HG02610 (cell line): ENCODE measurements around the gene GALR1.
"Not testable (repeated sequence)": the region's sequence is repeated elsewhere in the genome, so short reads cannot be mapped to it uniquely, and the experiment has no call there.

ENCODE experiments used
- ATAC-seq: cut with Tn5 transposase; IDR thresholded peaks from one replicate; pipeline ENCODE4 v1.9.1; 2021; ENCODE audit warnings: mild to moderate bottlenecking, moderate library complexity; ENCODE audit not compliant: unreplicated experiment

GALR1 gene, protein sequence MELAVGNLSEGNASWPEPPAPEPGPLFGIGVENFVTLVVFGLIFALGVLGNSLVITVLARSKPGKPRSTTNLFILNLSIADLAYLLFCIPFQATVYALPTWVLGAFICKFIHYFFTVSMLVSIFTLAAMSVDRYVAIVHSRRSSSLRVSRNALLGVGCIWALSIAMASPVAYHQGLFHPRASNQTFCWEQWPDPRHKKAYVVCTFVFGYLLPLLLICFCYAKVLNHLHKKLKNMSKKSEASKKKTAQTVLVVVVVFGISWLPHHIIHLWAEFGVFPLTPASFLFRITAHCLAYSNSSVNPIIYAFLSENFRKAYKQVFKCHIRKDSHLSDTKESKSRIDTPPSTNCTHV

DNA sequence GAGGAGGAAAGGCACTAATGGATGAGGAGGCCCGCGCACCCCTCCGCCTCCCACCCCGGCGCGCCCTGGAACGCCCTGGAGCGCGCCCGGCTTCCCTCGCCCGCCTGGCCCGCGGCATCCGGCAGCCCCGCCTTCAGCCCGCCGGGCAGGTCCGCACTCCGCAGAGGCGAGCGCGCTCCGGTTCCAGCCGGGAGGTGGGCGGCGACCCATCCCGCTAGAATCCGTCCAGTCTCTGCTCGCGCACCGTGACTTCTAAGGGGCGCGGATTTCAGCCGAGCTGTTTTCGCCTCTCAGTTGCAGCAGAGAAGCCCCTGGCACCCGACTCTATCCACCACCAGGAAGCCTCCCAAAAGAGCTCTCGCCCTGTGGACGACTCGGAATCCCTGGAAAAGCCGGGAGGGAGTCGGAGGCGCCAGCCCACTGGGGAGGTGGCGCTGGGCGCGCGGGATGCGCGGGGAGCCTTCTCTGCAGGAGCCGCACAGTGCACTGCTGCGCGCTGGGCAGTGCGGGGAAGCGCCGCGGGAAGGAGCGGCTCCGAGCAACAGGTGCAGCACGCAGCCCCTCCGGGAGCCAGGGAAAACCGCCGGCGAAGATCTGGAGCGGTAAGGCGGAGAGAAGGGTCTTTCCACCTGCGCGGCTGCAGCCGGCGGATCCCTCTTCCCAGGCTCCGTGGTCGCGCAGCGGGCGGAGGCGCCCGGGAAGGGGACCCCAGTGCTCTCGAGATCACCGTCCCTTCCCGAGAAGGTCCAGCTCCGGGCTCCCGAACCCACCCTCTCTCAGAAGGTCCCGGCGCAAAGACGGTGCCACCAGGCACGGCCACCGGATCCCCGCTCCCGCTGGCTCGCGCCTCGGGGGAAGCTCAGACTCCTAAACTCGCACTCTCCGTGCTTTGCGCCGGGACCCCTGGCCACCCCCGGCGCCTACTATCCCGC is at the start of gene GALR1:
Gene GALR1, plus strand, starts transcription at position 280 of the 932 bp plus-strand sequence. CDS start 701 bp downstream, outside the sequence.
- no peak for ATAC-seq

DNA sequence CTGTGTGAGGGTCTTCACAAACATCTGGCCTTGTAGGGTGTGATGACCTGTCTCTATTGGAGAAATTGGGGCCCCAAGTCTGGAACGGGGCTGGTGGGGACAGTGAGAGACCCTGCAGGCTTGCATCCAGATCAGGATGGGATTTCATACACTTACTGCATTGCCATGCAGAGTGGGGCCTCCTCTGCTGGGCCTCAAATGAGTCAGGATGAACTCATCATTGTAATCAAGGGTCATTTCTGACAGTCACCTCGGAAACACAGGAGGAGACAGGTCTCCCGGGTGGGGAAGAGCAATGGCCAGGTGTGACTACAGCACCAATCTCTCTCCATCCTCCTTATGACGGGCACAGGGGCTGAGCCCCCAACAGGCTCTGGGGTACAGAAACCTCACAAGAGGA is 48.1 kb upstream of the GALR1 start:
- no peak for ATAC-seq

DNA sequence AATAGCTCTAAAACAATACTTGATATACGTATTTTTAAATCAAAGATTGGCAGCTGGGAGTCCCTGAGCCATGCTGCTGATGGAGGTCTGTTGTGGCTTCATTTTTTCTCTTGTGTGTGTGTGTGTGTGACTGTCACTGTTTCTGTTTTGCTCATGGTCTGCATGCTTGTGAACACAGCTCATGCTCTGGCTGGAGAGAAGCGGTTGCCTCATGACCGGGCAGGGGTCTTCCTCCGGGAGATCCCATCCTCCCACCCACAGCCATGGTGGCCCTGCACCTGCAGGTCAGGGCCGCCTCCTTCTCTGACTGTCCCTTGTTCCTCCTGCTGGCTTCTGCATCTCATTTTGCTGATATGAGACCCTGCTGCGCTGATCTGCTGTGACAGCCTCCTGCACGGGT is 47.3 kb upstream of the GALR1 start:
- no peak for ATAC-seq

DNA sequence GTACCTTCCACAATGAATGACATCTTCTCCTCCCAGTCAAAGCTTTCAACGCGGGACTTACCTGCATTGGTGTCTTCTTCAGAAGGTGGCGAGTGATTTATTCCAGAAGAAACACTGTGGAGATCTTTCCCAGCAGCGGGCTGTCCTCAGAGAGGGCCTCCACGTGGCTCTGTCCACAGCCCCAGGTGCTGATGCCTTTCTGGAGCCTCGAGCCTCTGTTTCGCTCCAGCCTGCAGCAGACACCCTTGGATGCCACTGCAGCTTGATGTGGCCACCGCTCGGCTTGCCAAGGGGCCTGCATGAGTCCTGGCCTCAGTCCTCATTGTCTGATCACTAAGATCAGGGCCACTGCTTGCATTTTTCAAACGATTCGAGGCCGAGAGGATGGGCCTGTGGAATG is 46.6 kb upstream of the GALR1 start:
- ATAC-seq: no peak

DNA sequence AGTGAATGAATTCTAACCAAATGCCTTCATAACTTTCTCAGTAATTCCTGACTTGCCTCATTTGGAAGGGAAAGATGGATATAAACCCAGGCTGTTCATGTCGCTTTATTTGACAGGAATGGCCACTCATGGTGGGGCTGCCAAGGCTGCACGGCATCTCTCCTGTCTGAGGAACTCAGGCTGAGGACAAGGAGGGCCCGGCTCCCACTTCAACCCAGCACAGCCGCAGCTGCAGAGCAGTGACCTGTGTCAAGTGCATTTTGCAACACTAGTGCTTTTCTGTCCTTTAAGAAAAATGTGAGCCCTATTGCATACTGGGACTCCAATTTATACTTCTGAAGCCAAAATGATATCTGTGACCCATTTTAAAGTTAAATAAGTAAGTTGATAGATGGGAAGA is 45.8 kb upstream of the GALR1 start:
- ATAC-seq: no peak

DNA sequence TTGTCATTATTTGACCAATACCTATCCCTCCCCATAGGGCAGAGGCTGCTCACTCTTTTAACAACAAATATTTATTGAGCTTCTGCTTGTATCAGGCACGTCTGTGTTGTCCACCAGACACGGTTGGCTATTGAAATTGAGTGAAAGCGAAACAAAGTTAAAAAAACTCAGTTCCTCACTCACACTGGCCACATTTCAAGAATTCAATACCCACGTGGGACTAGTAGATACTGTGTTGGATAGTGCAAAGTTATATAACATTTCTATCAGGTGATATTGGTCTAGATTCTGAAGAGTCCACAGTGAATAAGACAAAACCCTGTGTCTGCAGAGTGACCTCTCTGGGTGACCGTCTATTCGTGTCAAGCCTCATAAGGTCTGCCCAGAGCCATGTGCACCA is 43.9 kb upstream of the GALR1 start:
- no peak for ATAC-seq

DNA sequence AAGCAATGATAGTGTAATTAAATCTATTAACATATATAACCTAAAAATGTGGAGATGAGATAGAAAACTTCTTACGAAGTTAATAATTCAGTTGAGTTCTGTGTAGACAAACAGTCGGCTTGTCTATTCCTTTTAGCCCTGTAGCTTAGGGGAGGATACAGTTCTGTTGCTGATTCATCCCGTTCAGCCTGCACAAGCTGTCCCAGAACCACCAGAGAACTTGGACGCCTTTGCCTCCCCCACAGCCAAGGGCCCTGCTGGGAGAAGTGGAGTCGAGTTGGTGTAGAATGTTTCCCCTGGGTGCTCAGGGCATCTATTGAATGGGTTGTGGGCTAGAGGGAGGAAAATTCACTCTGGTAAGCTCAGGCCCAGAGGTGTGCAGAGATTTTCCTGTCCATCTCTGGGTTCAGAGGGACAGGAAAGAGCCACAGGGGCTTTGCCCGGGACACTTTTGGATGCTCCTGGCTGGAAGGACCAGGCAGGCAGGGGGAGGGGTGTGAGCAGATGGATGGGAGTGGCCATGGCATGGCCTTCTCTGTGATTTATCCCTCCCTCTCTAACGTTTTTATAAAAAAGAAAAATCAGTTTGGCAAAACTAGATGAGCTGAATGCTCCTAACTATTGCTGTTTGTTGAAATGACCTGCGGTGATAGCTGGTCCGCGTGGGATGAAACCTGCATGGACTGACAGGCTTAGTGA is 42.8 kb upstream of the GALR1 start:
- no peak for ATAC-seq

DNA sequence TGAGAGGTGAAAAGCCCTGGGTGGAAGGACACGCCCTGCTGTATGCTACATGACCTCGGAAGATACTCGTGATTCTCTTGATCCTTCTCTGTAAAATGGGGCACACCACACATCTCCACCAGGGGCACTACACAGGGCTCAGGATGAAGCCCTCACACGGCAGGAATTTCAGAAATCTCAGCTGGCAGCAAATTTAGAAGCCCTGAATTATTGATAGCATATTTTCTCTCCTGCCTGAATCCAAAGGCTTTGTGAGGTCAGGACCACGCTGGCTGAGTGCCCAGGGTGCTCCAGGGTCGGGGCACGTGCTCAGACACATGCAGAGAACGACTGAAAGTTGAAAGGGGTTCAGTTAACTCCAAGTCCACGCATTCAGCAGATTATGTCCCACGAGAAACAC is 42.1 kb upstream of the GALR1 start:
- ATAC-seq: no peak

DNA sequence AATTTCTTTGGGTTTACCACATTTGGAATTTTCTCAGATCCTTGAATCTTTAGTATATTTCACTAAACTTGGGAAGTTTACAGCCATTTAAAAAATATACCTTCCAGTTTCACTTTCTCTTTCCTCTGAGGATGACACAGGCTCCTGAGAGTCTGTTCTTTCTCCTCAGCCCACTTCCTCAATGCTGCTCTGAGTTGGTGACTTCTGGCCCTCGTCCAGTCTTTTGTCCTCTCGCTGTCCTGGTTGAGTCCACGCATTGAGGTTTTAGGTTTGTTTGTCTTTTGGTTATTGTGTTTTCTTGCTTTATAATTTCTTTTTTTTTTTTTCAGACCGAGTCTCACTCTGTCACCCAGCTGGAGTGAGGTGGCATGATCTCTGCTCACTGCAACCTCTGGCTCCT is 40.7 kb upstream of the GALR1 start:
- peak; percentile 83 for ATAC-seq

DNA sequence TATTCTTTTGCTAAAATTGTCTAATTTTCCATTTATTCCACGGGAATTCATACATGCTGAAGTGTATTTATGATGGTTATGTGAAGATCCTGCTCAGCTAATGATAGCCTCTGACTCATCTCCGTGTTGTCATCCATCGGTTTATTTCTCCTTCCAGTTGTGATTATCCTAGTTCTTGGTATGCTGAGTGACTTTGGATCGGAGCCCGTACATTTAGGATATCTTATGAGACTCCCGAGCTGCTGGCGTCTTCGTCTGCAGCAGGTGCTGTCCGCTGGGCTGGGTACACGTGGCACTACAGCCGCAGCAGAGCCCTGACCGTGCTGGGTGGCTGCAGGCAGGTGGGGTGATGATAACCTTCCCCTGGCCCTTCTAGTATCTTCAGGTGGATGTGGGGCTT is 40.1 kb upstream of the GALR1 start:
- no peak for ATAC-seq

DNA sequence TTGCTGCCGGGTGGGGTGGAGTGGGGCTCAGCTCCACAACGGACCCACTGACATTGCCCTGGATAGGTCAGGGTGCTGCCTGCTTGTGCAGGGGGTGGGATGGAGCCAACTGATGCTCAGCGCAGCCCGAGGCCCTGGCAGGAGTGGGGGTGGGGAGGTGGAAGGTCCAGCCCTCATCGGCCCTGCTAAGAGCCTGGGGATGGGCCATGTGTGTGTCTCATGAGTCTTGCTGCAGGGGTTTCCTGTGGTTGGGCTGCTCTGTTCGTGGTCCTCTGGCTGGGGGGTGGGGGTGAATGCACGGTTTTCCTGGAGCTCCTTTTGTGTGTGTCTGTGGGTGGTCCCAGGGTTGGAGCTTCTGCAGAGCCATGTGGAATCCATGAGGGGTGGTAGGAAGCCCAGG is 39.4 kb upstream of the GALR1 start:
- ATAC-seq: no peak

DNA sequence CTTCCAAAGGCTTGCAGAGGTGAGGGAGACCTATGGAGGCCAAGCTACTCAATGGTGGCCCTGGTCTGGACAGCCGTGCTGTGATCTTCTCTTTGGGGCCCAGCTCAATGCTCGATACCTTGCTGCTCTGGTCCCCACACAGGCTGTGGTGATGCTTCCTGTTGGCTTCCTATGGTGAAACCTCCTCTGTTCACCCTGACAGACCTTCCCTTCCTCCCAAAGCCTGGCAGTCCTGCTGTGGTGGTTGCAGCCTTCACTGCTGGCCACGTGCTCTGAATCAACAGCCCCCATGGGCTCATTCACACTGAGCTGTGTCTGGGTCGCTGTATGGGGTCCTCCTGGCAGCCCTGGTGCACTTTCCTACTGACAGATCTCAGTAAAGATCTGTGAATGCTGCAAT is 31.0 kb upstream of the GALR1 start:
- ATAC-seq: no peak

DNA sequence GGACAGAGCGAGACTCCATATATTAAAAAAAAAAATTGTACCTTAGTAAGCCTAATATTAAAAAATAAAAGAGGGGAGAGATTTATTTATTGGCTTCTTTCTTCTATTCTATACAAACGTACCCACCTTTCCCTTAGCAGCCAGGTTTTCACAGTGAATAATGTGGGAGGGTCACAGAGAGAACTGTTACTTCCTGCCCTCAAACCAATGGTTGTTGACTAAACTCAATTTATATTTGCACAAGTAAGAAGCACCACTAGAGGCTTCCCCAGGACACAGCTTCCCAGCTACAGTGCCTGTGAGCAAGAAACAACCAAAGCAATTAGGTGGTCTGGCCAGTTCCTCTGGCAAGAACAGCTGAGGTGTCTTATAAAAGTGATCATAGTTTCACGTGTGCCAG is 28.9 kb upstream of the GALR1 start:
- ATAC-seq: no peak

DNA sequence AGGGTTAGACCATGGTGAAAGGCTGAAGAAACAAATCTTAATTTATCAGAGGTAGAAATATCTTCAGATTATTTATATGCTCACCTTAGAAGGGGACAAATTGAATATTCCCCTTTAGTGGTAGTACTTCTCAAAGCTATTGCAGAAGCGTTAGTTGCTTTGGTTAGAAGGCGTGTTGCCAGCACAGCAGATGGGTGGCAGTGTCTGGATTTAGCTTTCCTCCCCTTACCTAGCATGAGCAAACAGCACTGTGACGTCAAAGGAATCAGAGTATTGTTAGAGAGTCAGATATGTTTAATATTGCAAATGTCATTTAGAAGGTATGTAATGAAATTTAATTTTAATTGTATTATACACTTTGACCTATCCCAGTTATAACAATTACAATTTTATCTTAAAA is 27.2 kb upstream of the GALR1 start:
- no peak for ATAC-seq

DNA sequence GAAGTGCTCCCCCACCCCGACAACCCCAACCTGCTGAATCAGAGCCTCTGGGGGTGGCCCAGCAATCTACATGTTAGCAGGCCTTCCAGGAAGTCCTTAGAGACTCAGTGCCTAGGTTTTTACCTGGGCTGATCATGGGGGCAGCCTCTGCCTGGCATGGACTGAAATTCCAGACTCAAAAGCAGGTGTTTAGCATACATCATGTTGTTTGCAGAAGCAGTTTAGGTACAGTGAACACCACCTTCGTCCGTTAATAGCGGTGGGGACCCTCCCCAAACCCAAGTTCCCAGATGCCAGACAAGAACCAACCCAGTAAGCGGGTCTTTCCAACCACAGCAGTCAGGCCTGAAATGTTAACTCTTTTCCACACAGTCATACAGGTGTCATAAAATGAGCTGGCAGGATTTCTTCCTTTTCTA is 26.4 kb upstream of the GALR1 start:
- ATAC-seq: no peak

DNA sequence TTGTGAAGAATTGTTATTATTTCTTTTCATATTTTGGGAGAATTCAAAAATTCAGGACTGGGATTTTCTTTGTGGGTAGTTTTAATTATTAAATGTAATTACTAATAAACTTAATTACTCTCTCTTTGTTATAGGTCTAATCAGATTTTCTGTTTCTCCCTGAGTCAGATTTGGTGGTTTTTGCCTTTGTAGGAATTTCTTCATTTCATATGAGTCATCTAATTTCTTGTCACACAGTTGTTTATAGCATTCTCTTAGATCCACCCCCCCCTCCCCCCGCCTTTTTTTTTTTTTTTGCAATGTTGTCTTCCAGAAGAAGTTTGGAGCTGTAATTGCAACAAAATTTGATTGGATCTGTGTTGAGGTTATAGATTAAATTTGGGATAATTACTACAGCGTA is 26.0 kb upstream of the GALR1 start:
- ATAC-seq: no peak

DNA sequence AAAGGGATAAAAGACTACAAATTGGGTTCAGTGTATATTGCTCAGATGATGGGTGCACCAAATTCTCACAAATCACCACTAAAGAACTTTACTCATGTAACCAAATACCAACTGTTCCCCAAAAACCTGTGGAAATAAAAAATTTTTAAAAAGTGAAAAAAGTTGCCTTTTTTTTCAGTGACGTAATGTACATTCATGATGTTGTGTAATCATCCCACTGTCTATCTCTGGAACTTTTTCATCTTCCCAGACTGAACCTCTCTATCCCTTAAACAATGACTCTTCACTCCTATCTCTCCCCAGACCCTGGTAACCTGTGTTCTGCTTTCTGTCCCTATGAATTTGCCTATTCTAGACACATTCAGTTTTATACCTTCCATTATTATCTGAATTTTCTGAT is 19.0 kb upstream of the GALR1 start:
- ATAC-seq: no peak

DNA sequence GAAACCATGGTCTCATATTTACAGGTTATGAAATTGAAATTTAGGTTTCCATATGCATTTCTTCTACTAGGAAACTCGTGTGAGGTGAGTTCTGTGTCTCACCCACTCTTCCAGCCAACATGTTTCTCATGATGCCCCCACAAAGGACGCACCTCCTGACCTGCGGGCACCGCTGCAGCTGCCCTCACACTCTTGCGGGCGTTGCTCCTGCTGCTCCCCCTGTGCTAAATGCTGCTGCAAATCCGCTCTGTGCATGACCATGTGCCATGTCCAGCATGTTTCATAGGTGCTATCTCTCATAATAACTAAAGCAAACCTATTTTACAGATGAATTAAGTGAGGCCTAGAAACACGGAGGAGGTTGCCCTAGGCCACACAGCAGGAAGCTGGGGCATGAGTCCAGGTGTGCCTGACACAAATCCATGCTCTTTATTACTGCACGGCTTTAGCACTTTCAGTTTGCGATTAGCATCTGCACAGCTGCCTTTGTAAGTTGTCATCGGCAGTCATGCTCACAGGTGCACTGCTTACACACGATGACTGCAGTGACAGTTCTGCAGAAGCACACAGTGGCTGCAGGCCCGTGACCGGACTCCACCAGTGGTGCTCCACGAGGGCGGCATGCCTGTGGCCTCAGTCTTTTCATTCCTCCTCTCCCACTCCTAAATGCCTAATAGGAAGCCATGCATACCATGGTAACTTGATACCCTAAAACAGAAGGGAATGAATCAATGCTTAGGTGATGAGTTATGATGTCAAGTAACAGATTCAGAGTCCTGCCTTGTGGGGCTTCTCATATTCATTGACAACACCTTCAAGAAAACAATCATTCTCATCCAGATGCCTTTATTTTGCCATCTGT is 14.9 kb upstream of the GALR1 start:
- ATAC-seq: no peak

DNA sequence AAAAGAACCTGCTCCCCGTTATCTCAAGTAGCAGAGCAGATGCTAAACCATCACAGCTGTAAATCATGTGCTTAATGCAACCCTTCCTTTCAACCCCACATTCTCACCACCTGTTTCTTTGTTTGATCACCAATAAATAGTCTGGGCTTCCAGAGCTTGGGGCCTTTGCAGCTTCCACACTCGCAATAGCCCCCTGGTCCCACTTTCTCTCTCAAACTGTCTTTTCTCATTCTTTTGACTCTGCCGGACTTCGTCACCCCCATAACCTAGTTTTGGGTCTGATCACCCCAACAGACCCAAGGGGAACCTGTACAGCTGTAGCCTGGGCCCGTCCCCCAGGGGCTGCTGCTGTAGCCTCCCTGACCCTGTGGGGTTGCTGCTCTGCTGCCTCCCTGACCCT is 10.4 kb upstream of the GALR1 start:
- not testable (repeated sequence) for ATAC-seq

DNA sequence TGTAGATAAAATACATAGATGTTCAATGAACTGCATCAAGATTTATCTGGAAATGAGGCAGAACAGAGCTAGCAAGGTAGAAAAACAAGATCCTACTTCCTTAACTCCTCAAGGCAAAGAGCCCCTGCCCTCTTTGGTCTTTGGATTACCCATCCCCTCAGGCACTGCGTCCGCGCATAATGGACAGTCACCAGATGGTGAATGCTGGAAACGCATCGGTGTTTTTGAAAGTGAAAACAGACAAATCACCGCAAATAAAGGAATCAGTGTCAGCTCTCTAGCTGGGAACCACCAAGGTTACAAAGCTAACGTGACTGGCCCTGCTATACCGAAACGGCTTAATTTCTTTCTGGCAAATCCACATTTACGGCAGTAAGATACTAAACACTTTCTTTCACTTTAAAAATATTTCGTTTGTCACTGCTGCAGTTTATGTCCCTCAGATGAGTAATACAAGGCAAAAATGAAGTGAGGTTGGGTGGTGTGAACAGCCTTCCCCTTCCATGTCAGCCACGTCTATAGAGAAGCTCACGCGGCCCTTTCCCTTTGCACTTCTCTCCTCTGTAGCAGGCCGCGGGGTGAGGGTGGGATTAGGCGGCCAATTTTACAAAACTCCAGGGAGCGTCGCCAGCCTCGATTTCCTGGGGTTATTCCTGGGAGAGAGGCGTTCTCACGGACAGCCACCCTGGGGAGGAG is 627 bp upstream of the GALR1 start:
- ATAC-seq: no peak
